H1 (cell line): ENCODE data around the gene LRBA. TPM values are rescaled to one million over a fixed set of nuclear protein-coding genes. Genes with fewer than 3 reads are reported as not detected.

Source experiments
- CTCF ChIA-PET: fragments of 300-600 bp; sonication (Branson Sonifier 250); formaldehyde crosslinking; loops from one replicate; lab custom pipeline; 2021; ENCODE audit not compliant: partially characterized antibody; lab: Charles Lee
- POLR2A ChIA-PET: fragments of 300-600 bp; sonication (Branson Sonifier 250); formaldehyde crosslinking; loops from one replicate; lab custom pipeline; 2021; ENCODE audit warnings: inconsistent platforms; ENCODE audit not compliant: partially characterized antibody; lab: Charles Lee
- DNase-seq, 2 experiments: peaks; one replicate each; pipeline versions ENCODE4 v3.0.0 to v3.0.0-alpha.2; 2010 to 2022; ENCODE audit warnings: low spot score in 2 of 2, low read depth in 1 of 2, mixed read lengths in 1 of 2
- FAIRE-seq: peaks from 2 replicates; lab custom pipeline; 2011; peaks lifted over from hg19 to GRCh38; lab: Jason Lieb, UNC
- H2AFZ ChIP-seq: 2 replicates; pipeline ENCODE4 v1.8.1; 2012; ENCODE audit warnings: low read length, inconsistent platforms
- H2AK5ac ChIP-seq: 2 replicates; pipeline ENCODE4 v1.6.1; 2013; ENCODE audit warnings: low read depth, low read length
- H2BK120ac ChIP-seq: replicated peaks from 2 replicates; pipeline ENCODE3; 2013; ENCODE audit warnings: low read depth, low read length, inconsistent platforms
- H2BK12ac ChIP-seq: 2 replicates; pipeline ENCODE4 v1.6.1; 2013; ENCODE audit warnings: low read depth, low read length
- H2BK15ac ChIP-seq: 2 replicates; pipeline ENCODE4 v1.6.1; 2013; ENCODE audit warnings: low read length
- H2BK20ac ChIP-seq: 2 replicates; pipeline ENCODE4 v1.6.1; 2013; ENCODE audit warnings: low read length
- H2BK5ac ChIP-seq: 2 replicates; pipeline ENCODE4 v1.6.1; 2013; ENCODE audit warnings: low read depth, low read length
- H3K14ac ChIP-seq: 2 replicates; pipeline ENCODE4 v1.6.1; 2013; ENCODE audit warnings: inconsistent platforms; ENCODE audit not compliant: insufficient read length
- H3K18ac ChIP-seq: 2 replicates; pipeline ENCODE4 v1.6.1; 2013; ENCODE audit warnings: low read length; ENCODE audit errors: extremely low read depth
- H3K23ac ChIP-seq: 2 replicates; pipeline ENCODE4 v1.6.1; 2013; ENCODE audit warnings: inconsistent platforms; ENCODE audit not compliant: insufficient read length
- H3K23me2 ChIP-seq: 2 replicates; pipeline ENCODE4 v1.6.1; 2013; ENCODE audit warnings: low read depth, low read length
- H3K27ac ChIP-seq: 2 replicates; pipeline ENCODE4 v1.6.1; 2011; ENCODE audit warnings: low read depth, low read length, inconsistent platforms
- H3K27me3 ChIP-seq, 4 experiments: replicated peaks in 1 of 4; 1 replicate in 1 of 4; 2 replicates in 3 of 4; pipeline versions ENCODE4 v1.6.1 to v1.8.1; 2011 to 2013; ENCODE audit warnings: low read length in 3 of 4, mild to moderate bottlenecking in 3 of 4, inconsistent platforms in 2 of 4, mixed read lengths in 2 of 4, moderate library complexity in 1 of 4; ENCODE audit not compliant: control insufficient read depth in 3 of 4, insufficient read depth in 3 of 4; ENCODE audit errors: extremely low read depth in 1 of 4
- H3K36me3 ChIP-seq, 4 experiments: 2 replicates each; pipeline versions ENCODE4 v1.6.1 to v1.8.1; 2011 to 2013; ENCODE audit warnings: mild to moderate bottlenecking in 4 of 4, low read length in 3 of 4, moderate library complexity in 2 of 4, control low read depth in 1 of 4, inconsistent platforms in 1 of 4; ENCODE audit not compliant: insufficient read depth in 4 of 4, control insufficient read depth in 2 of 4
- H3K4ac ChIP-seq: replicated peaks from 2 replicates; pipeline ENCODE3; 2013; ENCODE audit warnings: low read length, low read depth, mixed read lengths, inconsistent platforms; ENCODE audit not compliant: insufficient read length
- H3K4me1 ChIP-seq, 4 experiments: replicated peaks in 1 of 4; 1 replicate in 1 of 4; 2 replicates in 3 of 4; pipeline versions ENCODE4 v1.6.1 to v1.8.1; 2011 to 2013; ENCODE audit warnings: low read length in 3 of 4, inconsistent platforms in 2 of 4, mixed read lengths in 1 of 4; ENCODE audit not compliant: insufficient read depth in 4 of 4, control insufficient read depth in 3 of 4
- H3K4me2 ChIP-seq, 2 experiments: 2 replicates each; pipeline versions ENCODE4 v1.6.1 to v1.8.1; 2011 to 2013; ENCODE audit warnings: low read depth in 2 of 2, low read length in 2 of 2, control low read depth in 1 of 2, inconsistent platforms in 1 of 2, mild to moderate bottlenecking in 1 of 2; ENCODE audit not compliant: insufficient read depth in 1 of 2
- H3K4me3 ChIP-seq, 4 experiments: fragments of 200-600, 300-600 bp in 1 of 4; sonication (generic), shearing (Covaris generic), sonication (Bioruptor Twin) in 1 of 4; 2 replicates each; pipeline versions ENCODE4 v1.5.1 to v1.8.1; 2011 to 2016; ENCODE audit warnings: low read length in 4 of 4, low read depth in 3 of 4, control low read depth in 2 of 4, inconsistent platforms in 2 of 4, mild to moderate bottlenecking in 2 of 4, mixed read lengths in 1 of 4, moderate library complexity in 1 of 4; ENCODE audit not compliant: insufficient read depth in 2 of 4; ENCODE audit errors: extremely low read depth in 1 of 4
- H3K56ac ChIP-seq: replicated peaks from 2 replicates; pipeline ENCODE3; 2013; ENCODE audit warnings: low read depth, mild to moderate bottlenecking, mixed read lengths, low read length, inconsistent platforms; ENCODE audit not compliant: insufficient read length
- H3K79me1 ChIP-seq: 2 replicates; pipeline ENCODE4 v1.6.1; 2013; ENCODE audit warnings: low read depth, low read length, control low read depth
- H3K79me2 ChIP-seq, 2 experiments: 2 replicates each; pipeline versions ENCODE4 v1.6.1 to v1.8.1; 2012 to 2013; ENCODE audit warnings: low read length in 2 of 2, mild to moderate bottlenecking in 2 of 2, inconsistent platforms in 1 of 2; ENCODE audit not compliant: insufficient read depth in 2 of 2, control insufficient read depth in 1 of 2
- H3K9ac ChIP-seq, 4 experiments: replicated peaks in 1 of 4; 1 replicate in 1 of 4; 2 replicates in 3 of 4; pipeline versions ENCODE4 v1.6.1 to v1.8.1; 2011 to 2013; ENCODE audit warnings: low read depth in 3 of 4, low read length in 3 of 4, control low read depth in 2 of 4, mild to moderate bottlenecking in 2 of 4, moderate library complexity in 2 of 4, inconsistent platforms in 1 of 4; ENCODE audit errors: extremely low read depth in 1 of 4
- H3K9me3 ChIP-seq, 2 experiments: 2 replicates each; pipeline versions ENCODE4 v1.6.1 to v1.8.1; 2012 to 2013; ENCODE audit warnings: mild to moderate bottlenecking in 2 of 2, moderate library complexity in 2 of 2, control low read depth in 1 of 2, inconsistent platforms in 1 of 2, low read depth in 1 of 2, low read length in 1 of 2, mixed read lengths in 1 of 2; ENCODE audit not compliant: insufficient read depth in 2 of 2
- H4K20me1 ChIP-seq, 2 experiments: replicated peaks in 1 of 2; 2 replicates each; pipeline versions ENCODE3 to v1.8.1; 2011 to 2013; ENCODE audit warnings: inconsistent platforms in 2 of 2, low read length in 2 of 2, mild to moderate bottlenecking in 1 of 2; ENCODE audit not compliant: insufficient read depth in 2 of 2, control insufficient read depth in 1 of 2
- H4K5ac ChIP-seq: 2 replicates; pipeline ENCODE4 v1.6.1; 2013; ENCODE audit warnings: low read length, low read depth, mixed read lengths, inconsistent platforms; ENCODE audit not compliant: insufficient read length
- H4K8ac ChIP-seq: 2 replicates; pipeline ENCODE4 v1.8.0; 2013; ENCODE audit warnings: mild to moderate bottlenecking, moderate library complexity, low read length, inconsistent platforms; ENCODE audit not compliant: insufficient read depth; ENCODE audit errors: extremely low read depth
- H4K91ac ChIP-seq: replicated peaks from 2 replicates; pipeline ENCODE3; 2013; ENCODE audit warnings: low read length, mixed read lengths, inconsistent platforms; ENCODE audit not compliant: insufficient read length
- KDM4A ChIP-seq: IDR thresholded peaks from one replicate; pipeline ENCODE4 v1.7.1; 2012; ENCODE audit warnings: low read depth, mild to moderate bottlenecking, moderate library complexity, low read length, inconsistent platforms; ENCODE audit not compliant: severe bottlenecking
- RAD21 ChIP-seq, 2 experiments: IDR thresholded peaks in 1 of 2; conservative IDR thresholded peaks in 1 of 2; 2 replicates each; pipeline ENCODE4 v1.6.1; 2011; ENCODE audit warnings: low read depth in 2 of 2, low read length in 2 of 2, improper control_type of control experiment in 1 of 2, inconsistent platforms in 1 of 2, mild to moderate bottlenecking in 1 of 2, moderate library complexity in 1 of 2
- YY1 ChIP-seq: IDR thresholded peaks from 2 replicates; pipeline ENCODE4 v1.6.1; 2011; ENCODE audit warnings: low read depth, mild to moderate bottlenecking, low read length
- WGBS, 2 experiments: shearing (Covaris generic) in 1 of 2; methylation state at CpG; one replicate each; pipeline versions ENCODE4 v1.1.6 to v1.1.7; 2013 to 2015; ENCODE audit warnings: low lambda C conversion rate in 2 of 2, mixed read lengths in 2 of 2, inconsistent platforms in 1 of 2, low coverage in 1 of 2, missing lambda C conversion rate in 1 of 2; ENCODE audit not compliant: insufficient replicate concordance in 2 of 2, insufficient coverage in 1 of 2, insufficient read length in 1 of 2; ENCODE audit errors: extremely low coverage in 1 of 2, missing lambda C conversion rate in 1 of 2; 5-methylcytosine and 5-hydroxymethylcytosine counted together
- polyA plus RNA-seq, 7 experiments: library from polyadenylated mRNA; depleted of rRNA in 3 of 7; stranded (reverse) in 5 of 7; unstranded in 2 of 7; fragments of >200 nt in 5 of 7; fragments of 200-250 nt in 2 of 7; gene quantifications; 1 replicate in 5 of 7; 2 replicates in 1 of 7; 4 replicates in 1 of 7; pipeline versions ENCODE4 v1.2.1 to v1.2.3, GENCODE V29; 2011 to 2013; ENCODE audit warnings: missing spikeins in 2 of 7, mixed read lengths in 2 of 7
- total RNA-seq: library from RNA; stranded (reverse); fragmentation: NEBNext Ultra II Directional; extraction: Animal tissue kit (Norgen Biotek cat#: 25700); gene quantifications from 2 replicates; pipeline ENCODE4 v1.2.1, GENCODE V29; 2021

LRBA gene
- total and polyA plus RNA-seq, 2 of the 8 experiments (the other 6 are each of a cell fraction or from before 2014, with no cell fraction given), result 54.6 to 83.2 TPM

- Histone ChIP-seq H3K79me2 (no peaks in the 10 kb centered on the region), H2BK20ac (no peak overlapping the region), H2AFZ (no peak overlapping the region), H3K79me1 (no peaks in the 10 kb centered on the region), H2BK120ac (no peak overlapping the region), H3K4me2 (no peak overlapping the region), H3K4ac (no peak overlapping the region), H2BK15ac (no peak overlapping the region), H3K9me3 (no peaks in the 10 kb centered on the region), H3K23ac (no peak overlapping the region), H3K36me3 (no peaks in the 10 kb centered on the region), H3K27me3 (no peaks in the 10 kb centered on the region), H4K5ac (no peak overlapping the region), H4K8ac (no peak overlapping the region), H2BK12ac (no peak overlapping the region), H4K20me1 (no peaks in the 10 kb centered on the region), H2BK5ac (no peak overlapping the region), H3K4me3 (no peak overlapping the region), H3K14ac (no peak overlapping the region), H3K4me1 (no peaks in the 10 kb centered on the region), H3K27ac (no peak overlapping the region), H3K23me2 (peaks cover 3% of the 10 kb centered on the region; the same call in 1 of the 2 replicates), H3K9ac (no peak overlapping the region), H2AK5ac (no peak overlapping the region), H3K56ac (no peak overlapping the region), H4K91ac (no peak overlapping the region), H3K18ac (no peak overlapping the region)
- WGBS, 2 experiments, result 98% methylated on average over 2 of the region's 2 CpGs; no CpG with 5 or more reads in 1 of the 2 experiments
- ChIA-PET CTCF (interaction anchor here (1.0 to 1.2 kb wide), 2 partner anchors 25 to 193 kb away, joined by 3 read pairs; no protein-coding TSS in a partner anchor), POLR2A (no interaction called here)
- TF ChIP-seq KDM4A (no peak), YY1 (no peak), RAD21 (IDR thresholded peaks at IDR 0.05 in 1 of 2, conservative IDR thresholded peaks at IDR 0.05 in 1 of 2; ENCODE audit: low read depth in 2 of 2, low read length in 2 of 2) (no peak)
- FAIRE-seq (no peak), DNase-seq (no peak)
Measured at GRCh38 chr4:150673793-150674192, 341.3 kb downstream of the LRBA start.
